ENCODE measurements around the gene N4BP2. TPM values are rescaled to one million over a fixed set of nuclear protein-coding genes. Genes with fewer than 3 reads are reported as not detected.

The N4BP2 gene
- polyA plus RNA-seq, 1 of the 3 experiments (the other 2 are of a cell fraction) = 1.2 TPM

DNA sequence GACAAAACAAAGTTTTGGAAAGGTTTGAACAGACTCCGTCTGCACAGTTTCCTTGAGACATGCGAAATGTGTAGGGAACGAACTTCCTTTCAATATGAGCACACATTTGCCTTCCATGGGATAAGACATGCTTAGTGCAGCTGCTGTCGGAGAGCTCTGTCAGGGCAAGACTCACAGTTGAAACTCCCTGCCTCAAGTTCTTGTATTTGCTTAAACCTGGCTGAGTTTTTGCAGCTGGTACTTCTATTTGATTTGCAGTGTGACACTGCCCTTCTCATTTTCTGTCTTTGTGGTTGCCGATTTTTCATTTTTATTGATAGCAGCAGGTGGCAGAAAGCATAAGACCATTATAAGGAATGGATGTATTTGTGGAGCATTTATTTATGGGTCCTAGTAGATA is 122.0 kb downstream of the N4BP2 start:
- Histone ChIP-seq H2AFZ (ENCODE audit: low read depth) (no peak overlapping the region), H3K9ac (no peak overlapping the region), H3K4me3 (ENCODE audit: low read depth in 2 of 2, low read length in 1 of 2) (no peak overlapping the region), H3K9me3 (no peaks in the 10 kb centered on the region), H4K20me1 (ENCODE audit: insufficient read depth) (no peaks in the 10 kb centered on the region), H3K9me2 (no peaks in the 10 kb centered on the region), H3K4me2 (no peak overlapping the region), H3F3A (replicated peaks; ENCODE audit: insufficient read depth) (no peaks in the 10 kb centered on the region), H3K27me3 (ENCODE audit: insufficient read depth) (no peaks in the 10 kb centered on the region), H3K4me1 (ENCODE audit: control insufficient read depth in 1 of 2, insufficient read depth in 2 of 2, low read depth in 1 of 2, low read length in 1 of 2) (peaks cover 0 to 10% of the 10 kb centered on the region in 2 experiments; a peak in 2 of 4 replicates), H3K79me2 (ENCODE audit: insufficient read depth) (no peaks in the 10 kb centered on the region), H3K36me3 (replicated peaks in 1 of 2; ENCODE audit: control insufficient read depth in 1 of 2, insufficient read depth in 2 of 2, low read length in 1 of 2) (no peaks in the 10 kb centered on the region), H3K27ac (ENCODE audit: low read depth in 2 of 2, low read length in 1 of 2) (no peak overlapping the region)
- CTCF ChIA-PET = interaction anchor here (0.6 to 1.0 kb wide), 2 partner anchors 52 to 147 kb away, joined by 3 read pairs; no protein-coding TSS in a partner anchor
- WGBS (ENCODE audit: low lambda C conversion rate) = 74% methylated on average over 5 of the region's 5 CpGs
- POLR2A ChIA-PET = no interaction called here
- TF ChIP-seq EZH2phosphoT487 (IDR thresholded peaks at IDR 0.05; ENCODE audit: borderline replicate concordance, low read depth) = no peak
- no peak for TF ChIP-seq FOSL2 (IDR thresholded peaks at IDR 0.05; ENCODE audit: borderline replicate concordance, low read depth)
- TF ChIP-seq EP300 (IDR thresholded peaks at IDR 0.05; ENCODE audit: borderline replicate concordance in 1 of 2, low read depth in 1 of 2, low read length in 1 of 2) = no peak
- TF ChIP-seq, protein P1, sequence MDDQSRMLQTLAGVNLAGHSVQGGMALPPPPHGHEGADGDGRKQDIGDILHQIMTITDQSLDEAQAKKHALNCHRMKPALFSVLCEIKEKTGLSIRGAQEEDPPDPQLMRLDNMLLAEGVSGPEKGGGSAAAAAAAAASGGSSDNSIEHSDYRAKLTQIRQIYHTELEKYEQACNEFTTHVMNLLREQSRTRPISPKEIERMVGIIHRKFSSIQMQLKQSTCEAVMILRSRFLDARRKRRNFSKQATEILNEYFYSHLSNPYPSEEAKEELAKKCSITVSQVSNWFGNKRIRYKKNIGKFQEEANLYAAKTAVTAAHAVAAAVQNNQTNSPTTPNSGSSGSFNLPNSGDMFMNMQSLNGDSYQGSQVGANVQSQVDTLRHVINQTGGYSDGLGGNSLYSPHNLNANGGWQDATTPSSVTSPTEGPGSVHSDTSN (IDR thresholded peaks at IDR 0.05) = no peak
- TF ChIP-seq SIN3A (IDR thresholded peaks at IDR 0.05; ENCODE audit: borderline replicate concordance, low read depth, low read length) = no peak
- TF ChIP-seq GATA2 (CRISPR knock-in tag; IDR thresholded peaks at IDR 0.05) = no peak
- TF ChIP-seq POLR2AphosphoS5 (IDR thresholded peaks at IDR 0.05; ENCODE audit: low read depth, low read length) = no peak
- TF ChIP-seq NRF1 (IDR thresholded peaks at IDR 0.05; ENCODE audit: low read depth, low read length) = no peak
- TF ChIP-seq, protein P2, sequence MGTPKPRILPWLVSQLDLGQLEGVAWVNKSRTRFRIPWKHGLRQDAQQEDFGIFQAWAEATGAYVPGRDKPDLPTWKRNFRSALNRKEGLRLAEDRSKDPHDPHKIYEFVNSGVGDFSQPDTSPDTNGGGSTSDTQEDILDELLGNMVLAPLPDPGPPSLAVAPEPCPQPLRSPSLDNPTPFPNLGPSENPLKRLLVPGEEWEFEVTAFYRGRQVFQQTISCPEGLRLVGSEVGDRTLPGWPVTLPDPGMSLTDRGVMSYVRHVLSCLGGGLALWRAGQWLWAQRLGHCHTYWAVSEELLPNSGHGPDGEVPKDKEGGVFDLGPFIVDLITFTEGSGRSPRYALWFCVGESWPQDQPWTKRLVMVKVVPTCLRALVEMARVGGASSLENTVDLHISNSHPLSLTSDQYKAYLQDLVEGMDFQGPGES (IDR thresholded peaks at IDR 0.05; ENCODE audit: low read depth, low read length) = no peak
- TF ChIP-seq, protein P3, sequence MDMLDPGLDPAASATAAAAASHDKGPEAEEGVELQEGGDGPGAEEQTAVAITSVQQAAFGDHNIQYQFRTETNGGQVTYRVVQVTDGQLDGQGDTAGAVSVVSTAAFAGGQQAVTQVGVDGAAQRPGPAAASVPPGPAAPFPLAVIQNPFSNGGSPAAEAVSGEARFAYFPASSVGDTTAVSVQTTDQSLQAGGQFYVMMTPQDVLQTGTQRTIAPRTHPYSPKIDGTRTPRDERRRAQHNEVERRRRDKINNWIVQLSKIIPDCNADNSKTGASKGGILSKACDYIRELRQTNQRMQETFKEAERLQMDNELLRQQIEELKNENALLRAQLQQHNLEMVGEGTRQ (IDR thresholded peaks at IDR 0.05; ENCODE audit: borderline replicate concordance, low read depth, low read length) = no peak
- no peak for TF ChIP-seq RCOR1 (IDR thresholded peaks at IDR 0.05; ENCODE audit: low read length)
- TF ChIP-seq NFIC (IDR thresholded peaks at IDR 0.05; ENCODE audit: borderline replicate concordance) = no peak
- no peak for TF ChIP-seq MXI1 (IDR thresholded peaks at IDR 0.05; ENCODE audit: low read depth, low read length)
- TF ChIP-seq RFX5 (IDR thresholded peaks at IDR 0.05; ENCODE audit: low read length) = no peak
- TF ChIP-seq, protein P4, sequence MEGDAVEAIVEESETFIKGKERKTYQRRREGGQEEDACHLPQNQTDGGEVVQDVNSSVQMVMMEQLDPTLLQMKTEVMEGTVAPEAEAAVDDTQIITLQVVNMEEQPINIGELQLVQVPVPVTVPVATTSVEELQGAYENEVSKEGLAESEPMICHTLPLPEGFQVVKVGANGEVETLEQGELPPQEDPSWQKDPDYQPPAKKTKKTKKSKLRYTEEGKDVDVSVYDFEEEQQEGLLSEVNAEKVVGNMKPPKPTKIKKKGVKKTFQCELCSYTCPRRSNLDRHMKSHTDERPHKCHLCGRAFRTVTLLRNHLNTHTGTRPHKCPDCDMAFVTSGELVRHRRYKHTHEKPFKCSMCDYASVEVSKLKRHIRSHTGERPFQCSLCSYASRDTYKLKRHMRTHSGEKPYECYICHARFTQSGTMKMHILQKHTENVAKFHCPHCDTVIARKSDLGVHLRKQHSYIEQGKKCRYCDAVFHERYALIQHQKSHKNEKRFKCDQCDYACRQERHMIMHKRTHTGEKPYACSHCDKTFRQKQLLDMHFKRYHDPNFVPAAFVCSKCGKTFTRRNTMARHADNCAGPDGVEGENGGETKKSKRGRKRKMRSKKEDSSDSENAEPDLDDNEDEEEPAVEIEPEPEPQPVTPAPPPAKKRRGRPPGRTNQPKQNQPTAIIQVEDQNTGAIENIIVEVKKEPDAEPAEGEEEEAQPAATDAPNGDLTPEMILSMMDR (IDR thresholded peaks at IDR 0.05) = no peak
- TF ChIP-seq, protein P5, sequence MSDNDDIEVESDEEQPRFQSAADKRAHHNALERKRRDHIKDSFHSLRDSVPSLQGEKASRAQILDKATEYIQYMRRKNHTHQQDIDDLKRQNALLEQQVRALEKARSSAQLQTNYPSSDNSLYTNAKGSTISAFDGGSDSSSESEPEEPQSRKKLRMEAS (IDR thresholded peaks at IDR 0.05; ENCODE audit: low read depth) = no peak
- no peak for TF ChIP-seq TCF12 (IDR thresholded peaks at IDR 0.05)
- TF ChIP-seq CHD2 (IDR thresholded peaks at IDR 0.05; ENCODE audit: low read length, partially characterized antibody) = no peak
- no peak for DNase-seq

Measured in SK-N-SH (cell line).